GM19238 (cell line): ENCODE results near the gene PTS.
"Not testable (repeated sequence)": the region's sequence is repeated elsewhere in the genome, so short reads cannot be mapped to it uniquely, and the experiment has no call there.

ENCODE experiments used
- DNase-seq: peaks from one replicate; pipeline ENCODE4 v3.0.0; 2011; ENCODE audit warnings: low spot score; ENCODE audit not compliant: insufficient read length

Gene PTS

GRCh38 chr11:112226062-112226830, at the start of gene PTS:
Gene PTS (plus strand): TSS chr11:112226428. CDS start chr11:112226444, 16 bp downstream.
- peak; percentile 96 for DNase-seq

DNA sequence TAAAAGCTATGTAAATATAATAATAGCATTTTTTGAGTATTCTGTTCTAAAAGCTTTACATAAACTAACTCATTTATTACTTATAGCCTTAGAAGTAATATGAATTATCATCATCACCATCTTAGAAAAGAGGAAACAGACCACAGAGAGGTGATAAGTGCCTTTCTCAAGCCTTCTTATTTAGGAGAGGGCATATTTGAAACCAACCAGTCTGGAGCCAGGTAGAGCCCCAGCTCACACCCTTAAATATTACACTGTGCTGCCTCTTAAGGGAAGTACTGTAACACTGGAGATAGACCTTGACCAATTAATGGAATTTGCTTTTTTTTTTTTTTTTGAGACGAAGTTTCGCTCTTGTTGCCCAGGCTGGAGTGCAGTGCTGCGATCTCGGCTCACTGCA, 48.6 kb upstream of the PTS start:
- no peak for DNase-seq

GRCh38 chr11:112178428-112178827, 47.8 kb upstream of the PTS start:
- DNase-seq = no peak

GRCh38 chr11:112178936-112179335, 47.3 kb upstream of the PTS start:
- DNase-seq = no peak

DNA sequence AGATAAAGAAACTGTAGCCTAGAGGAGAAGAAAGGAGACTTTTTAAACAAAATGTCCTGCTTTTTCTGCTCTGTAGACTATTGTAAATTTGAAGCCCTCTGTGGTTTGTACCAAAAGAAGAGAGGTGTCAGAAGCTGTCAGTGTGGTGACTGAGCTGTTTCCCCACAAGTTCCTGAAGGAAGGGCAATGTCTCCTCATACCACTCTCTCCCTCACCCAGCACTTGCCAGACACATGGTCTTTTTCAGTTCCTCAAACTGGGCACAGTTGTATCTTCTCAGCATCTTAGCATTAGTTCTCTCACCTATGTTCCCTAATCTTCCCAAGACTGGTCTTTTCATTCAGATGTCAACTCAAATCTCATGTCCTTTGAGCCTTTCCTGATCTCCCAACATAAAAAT, 46.6 kb upstream of the PTS start:
- no peak for DNase-seq

DNA sequence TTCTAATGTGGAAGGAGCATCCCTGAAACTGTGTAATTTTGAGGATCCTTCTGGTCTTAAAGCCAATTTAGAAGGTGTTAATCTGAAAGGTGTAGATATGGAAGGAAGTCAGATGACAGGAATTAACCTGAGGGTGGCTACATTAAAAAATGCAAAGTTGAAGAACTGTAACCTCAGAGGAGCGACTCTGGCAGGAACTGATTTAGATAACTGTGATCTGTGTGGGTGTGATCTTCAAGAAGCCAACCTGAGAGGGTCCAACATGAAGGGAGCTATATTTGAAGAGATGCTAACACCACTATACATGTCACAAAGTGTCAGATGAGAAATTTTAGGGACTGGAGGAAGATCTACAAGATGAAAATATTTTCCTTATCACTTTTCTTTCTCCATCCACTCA, 43.4 kb upstream of the PTS start:
- no peak for DNase-seq

GRCh38 chr11:112185883-112186282, 40.3 kb upstream of the PTS start:
- no peak for DNase-seq

DNA sequence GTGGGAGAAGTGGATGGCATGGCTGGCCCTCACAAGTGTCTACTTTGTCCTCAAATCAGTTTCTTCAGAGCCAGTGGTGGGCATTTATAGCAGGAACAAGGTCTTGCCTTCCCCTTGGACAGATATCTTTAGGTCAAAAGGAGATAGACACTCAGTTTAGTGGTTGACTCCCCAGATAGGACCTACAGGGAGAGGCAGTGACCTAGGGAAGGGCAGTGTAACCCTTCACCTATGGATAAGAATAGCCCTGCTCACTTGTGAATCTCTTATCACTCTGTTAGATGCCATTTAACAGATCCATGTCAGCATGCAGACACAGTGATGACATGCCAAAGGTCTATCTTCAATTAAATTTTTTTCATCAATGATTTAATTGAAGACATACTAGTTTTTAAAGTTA, 39.9 kb upstream of the PTS start:
- no peak for DNase-seq

- not testable (repeated sequence) for DNase-seq
These were observed 31.1 kb upstream of the PTS start for GRCh38 chr11:112195113-112195512.

DNA sequence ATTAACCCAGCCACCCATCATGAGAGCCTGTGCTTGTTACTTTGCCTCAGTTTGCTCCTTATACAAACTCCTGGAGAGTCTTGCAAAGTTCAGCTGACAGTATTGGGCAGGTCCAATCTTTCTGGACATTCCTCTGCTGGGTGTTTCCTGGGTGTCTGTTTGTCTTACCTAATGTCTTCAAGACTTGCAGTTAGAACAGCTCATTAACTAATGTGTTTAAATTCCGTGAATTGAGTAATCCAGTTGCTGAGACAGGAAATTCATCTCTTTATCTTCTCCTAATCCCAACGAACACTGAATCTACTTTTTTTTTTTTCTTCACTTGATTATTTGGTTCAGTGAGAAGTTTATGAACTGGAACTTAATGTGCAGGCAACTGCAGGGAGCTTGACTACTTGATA, 30.3 kb upstream of the PTS start:
- DNase-seq = no peak

DNA sequence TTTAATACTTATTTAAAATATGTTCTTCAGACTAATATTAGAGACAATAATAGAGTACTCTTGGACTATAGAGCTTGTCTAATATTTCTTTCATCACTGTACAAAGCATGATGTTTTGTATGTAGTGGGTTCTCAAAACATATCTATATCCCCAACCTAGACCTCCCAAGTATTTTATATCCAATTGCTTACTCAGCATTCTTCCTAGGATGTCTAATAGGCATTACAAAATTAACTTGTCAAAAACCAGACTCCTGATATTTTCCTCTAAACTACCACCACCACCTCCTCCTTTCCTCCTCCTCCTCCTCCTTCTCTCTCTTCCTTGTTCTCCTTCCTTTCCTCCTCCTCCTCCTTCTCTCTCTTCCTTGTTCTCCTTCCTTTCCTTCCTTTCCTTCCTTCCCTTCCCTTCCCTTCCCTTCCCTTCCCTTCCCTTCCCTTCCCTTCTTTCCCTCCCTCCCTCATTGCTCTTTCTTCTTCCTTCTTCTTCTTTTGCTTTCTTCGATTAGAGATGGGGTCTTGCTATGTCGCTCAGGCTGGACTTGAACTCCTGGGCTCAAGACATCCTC, 29.6 kb upstream of the PTS start:
- DNase-seq = no peak

GRCh38 chr11:112199101-112199500, 27.1 kb upstream of the PTS start:
- DNase-seq = not testable (repeated sequence)

DNA sequence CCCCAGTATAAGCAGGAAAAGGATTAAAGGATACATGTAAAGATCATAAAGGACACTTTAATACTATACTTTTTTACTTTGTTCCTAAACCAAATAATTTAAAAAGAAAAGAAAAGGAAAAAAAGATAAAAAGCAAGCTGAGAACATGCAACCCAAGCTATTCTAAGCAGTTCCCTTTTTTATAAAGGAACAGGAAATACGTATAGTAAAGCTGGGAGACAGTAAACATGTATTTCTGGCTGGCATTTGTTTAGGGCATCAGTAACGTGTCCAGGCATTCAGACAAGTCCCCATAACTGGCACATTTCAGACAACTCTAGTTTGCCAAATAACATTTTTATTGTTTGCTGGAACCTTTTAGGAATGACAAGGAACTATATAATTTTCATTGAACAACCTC, 26.0 kb upstream of the PTS start:
- no peak for DNase-seq

- DNase-seq = no peak
These were observed 20.2 kb upstream of the PTS start for GRCh38 chr11:112206071-112206470.

GRCh38 chr11:112210890-112211289, 15.3 kb upstream of the PTS start:
- no peak for DNase-seq

DNA sequence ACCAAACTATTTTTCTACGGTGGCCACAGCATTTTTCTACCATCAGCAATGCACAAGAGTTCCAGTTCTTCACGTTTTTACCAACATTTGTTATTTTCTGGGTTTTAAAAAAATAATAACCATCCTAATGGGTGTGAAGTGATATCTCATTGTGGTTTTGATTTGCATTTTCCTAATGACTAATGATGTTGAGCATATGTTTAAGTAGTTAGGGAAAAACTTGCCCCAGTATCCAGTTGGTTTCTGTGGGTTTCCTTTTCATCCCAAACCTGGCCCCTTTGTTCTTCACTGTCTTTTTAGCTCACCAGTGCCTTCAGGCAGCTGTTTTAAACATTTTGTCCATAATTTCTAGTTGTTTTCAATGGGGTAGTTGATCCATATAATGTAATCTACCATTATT, 14.7 kb upstream of the PTS start:
- DNase-seq = no peak

- no peak for DNase-seq
These were observed 13.9 kb upstream of the PTS start for GRCh38 chr11:112212290-112212689.

DNA sequence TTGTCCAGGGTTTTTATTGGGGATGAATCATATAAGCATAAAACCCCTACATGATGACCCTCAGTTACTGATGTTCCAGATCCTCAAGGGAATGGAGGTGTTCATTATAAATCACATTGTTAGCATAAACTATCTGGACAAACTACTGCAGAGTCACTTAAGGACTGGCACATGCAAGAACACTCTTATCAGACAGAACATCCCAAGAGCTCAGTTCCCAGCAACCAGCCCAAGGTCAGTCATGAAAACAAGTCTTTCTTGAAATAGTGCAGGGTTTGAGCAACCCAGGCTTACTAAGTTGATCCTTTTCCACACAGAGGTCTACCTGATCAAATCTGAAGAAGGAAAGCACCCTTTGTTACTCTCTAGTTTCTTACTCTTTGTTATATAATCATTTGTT, 13.5 kb upstream of the PTS start:
- no peak for DNase-seq

- DNase-seq = no peak
These were observed 12.5 kb upstream of the PTS start for GRCh38 chr11:112213753-112214152.

DNA sequence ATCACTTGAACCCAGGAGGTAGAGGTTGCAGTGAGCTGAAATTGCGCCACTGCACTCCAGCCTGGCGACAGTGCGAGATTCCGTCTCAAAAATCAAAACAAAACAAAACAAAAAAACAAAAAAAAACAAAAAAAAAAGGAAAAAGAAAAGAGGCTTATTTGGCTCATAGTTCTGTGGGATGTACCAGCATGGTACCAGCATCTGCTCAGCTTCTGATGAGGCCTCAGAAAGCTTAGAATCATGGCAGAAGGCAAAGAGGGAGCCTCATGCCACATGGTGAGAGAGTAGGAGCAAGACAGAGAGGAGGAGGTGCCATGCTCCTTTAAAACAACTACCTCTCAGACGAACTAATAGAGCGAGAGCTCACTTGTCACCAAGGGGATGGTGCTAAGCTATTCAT, 10.6 kb upstream of the PTS start:
- DNase-seq = no peak

DNA sequence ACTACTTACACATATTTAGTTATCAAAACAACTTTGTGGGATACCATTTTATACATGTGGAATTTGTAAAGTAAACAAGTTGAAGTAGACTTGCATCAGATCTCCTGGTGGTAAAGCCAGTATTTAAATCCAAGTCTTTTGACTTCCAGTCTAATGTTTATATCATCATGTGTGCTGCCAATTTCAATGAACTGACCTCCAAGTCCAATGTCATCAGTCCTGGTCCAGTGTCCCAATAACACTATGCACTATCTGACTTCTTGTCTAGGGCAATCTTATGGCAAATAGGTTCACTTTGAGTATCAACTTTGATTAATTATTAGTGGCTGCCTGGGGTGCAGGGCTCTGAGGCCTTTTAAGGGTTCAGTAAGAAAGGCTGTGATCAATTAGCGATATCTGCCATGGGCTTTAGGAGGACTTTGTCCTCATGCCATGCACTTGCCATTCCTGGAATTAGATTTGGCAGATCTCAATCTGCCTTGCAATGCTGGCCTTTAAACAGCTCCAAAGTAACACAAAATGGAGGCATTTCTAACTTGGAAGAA, 9.6 kb upstream of the PTS start:
- DNase-seq = no peak

- DNase-seq = peak; percentile 35
These were observed 6.6 kb upstream of the PTS start for GRCh38 chr11:112219476-112220232.
